Ishikawa (cell line): Measurements from ENCODE around the gene TMCO5A.

Experiments
- CEBPB ChIP-seq: IDR thresholded peaks from 2 replicates; pipeline ENCODE4 v1.6.1; 2012
- CREB1 ChIP-seq: IDR thresholded peaks from 2 replicates; pipeline ENCODE4 v1.6.1; 2012; ENCODE audit warnings: low read depth
- EGR1 ChIP-seq: IDR thresholded peaks from 2 replicates; pipeline ENCODE4 v1.6.1; 2012
- EP300 ChIP-seq: IDR thresholded peaks from 2 replicates; pipeline ENCODE4 v1.6.1; 2012; ENCODE audit warnings: borderline replicate concordance
- FOXM1 ChIP-seq: IDR thresholded peaks from 2 replicates; pipeline ENCODE4 v1.6.1; 2012; ENCODE audit warnings: low read depth, borderline replicate concordance
- NFIC ChIP-seq: IDR thresholded peaks from 2 replicates; pipeline ENCODE4 v1.6.1; 2012
- RAD21 ChIP-seq: IDR thresholded peaks from 2 replicates; pipeline ENCODE4 v1.6.1; 2012; ENCODE audit warnings: low read depth
- TAF1 ChIP-seq: IDR thresholded peaks from 2 replicates; pipeline ENCODE4 v1.6.1; 2012; ENCODE audit warnings: low read depth, mild to moderate bottlenecking
- TCF12 ChIP-seq: IDR thresholded peaks from 2 replicates; pipeline ENCODE4 v1.6.1; 2012; ENCODE audit warnings: low read depth
- TEAD4 ChIP-seq: IDR thresholded peaks from 2 replicates; pipeline ENCODE4 v1.6.1; 2012
- YY1 ChIP-seq: IDR thresholded peaks from 2 replicates; pipeline ENCODE4 v1.6.1; 2012; ENCODE audit warnings: low read depth
- ZBTB7A ChIP-seq: IDR thresholded peaks from 2 replicates; pipeline ENCODE4 v1.6.1; 2012; ENCODE audit warnings: low read depth
- TF ChIP-seq, protein P1 (sequence below): IDR thresholded peaks from 2 replicates; pipeline ENCODE4 v1.6.1; 2012
- TF ChIP-seq, protein P2 (sequence below): IDR thresholded peaks from 2 replicates; pipeline ENCODE4 v1.6.1; 2012
- TF ChIP-seq, protein P3 (sequence below): IDR thresholded peaks from 2 replicates; pipeline ENCODE4 v1.6.1; 2012; ENCODE audit warnings: low read depth, mild to moderate bottlenecking

TMCO5A gene

DNA sequence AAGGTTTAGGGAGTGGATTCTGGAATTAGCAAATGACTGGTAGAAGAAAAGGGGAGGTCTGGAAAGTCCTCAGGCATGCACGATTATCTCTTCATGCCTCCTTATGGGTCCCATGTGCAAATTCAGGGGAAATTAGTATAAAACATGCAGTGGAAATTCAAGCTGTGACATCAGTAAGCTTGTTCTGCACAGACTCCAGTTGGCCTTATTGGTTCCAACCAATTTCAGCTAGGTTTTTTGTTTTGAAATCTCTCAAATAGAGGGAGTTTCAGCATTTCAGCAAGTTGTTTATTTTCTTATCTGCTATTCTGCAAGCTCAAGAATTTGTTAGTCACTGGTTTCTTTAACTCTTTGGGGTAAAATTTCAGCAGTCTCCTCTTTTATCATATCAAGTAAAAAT lies 774 bp upstream of the TMCO5A start:
- TF ChIP-seq CREB1, result no peak
- no peak for TF ChIP-seq TAF1
- TF ChIP-seq FOXM1, result no peak
- no peak for TF ChIP-seq RAD21
- TF ChIP-seq, protein P1, sequence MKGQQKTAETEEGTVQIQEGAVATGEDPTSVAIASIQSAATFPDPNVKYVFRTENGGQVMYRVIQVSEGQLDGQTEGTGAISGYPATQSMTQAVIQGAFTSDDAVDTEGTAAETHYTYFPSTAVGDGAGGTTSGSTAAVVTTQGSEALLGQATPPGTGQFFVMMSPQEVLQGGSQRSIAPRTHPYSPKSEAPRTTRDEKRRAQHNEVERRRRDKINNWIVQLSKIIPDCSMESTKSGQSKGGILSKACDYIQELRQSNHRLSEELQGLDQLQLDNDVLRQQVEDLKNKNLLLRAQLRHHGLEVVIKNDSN, result no peak
- TF ChIP-seq, protein P2, sequence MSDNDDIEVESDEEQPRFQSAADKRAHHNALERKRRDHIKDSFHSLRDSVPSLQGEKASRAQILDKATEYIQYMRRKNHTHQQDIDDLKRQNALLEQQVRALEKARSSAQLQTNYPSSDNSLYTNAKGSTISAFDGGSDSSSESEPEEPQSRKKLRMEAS, result no peak
- no peak for TF ChIP-seq EGR1
- no peak for TF ChIP-seq TCF12

DNA sequence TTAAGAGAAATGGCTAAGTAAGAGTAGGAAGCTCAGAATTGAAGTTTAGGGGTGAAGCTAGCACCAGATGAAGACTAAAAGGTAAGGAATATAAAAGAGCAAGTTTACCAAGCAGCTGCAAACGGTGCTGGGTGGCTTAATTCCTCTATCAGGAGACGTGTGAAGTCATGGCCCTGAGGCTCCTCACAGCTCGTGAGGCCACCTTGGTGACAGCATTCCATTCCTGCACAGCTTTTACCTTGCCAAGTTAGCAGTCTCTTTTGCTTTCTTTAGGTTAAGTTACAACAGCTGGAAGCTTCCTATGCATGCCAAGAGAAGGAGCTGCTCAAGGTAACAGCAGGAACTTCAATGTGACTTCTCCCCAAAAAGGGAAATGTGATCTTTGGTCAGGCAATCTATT lies 6.4 kb downstream of the TMCO5A start:
- TF ChIP-seq TAF1 (no peak), CREB1 (no peak), TEAD4 (no peak), ZBTB7A (no peak), CEBPB (no peak), TCF12 (no peak), FOXM1 (no peak), EP300 (no peak), NFIC (no peak), RAD21 (no peak), YY1 (no peak)
- TF ChIP-seq, protein P3, sequence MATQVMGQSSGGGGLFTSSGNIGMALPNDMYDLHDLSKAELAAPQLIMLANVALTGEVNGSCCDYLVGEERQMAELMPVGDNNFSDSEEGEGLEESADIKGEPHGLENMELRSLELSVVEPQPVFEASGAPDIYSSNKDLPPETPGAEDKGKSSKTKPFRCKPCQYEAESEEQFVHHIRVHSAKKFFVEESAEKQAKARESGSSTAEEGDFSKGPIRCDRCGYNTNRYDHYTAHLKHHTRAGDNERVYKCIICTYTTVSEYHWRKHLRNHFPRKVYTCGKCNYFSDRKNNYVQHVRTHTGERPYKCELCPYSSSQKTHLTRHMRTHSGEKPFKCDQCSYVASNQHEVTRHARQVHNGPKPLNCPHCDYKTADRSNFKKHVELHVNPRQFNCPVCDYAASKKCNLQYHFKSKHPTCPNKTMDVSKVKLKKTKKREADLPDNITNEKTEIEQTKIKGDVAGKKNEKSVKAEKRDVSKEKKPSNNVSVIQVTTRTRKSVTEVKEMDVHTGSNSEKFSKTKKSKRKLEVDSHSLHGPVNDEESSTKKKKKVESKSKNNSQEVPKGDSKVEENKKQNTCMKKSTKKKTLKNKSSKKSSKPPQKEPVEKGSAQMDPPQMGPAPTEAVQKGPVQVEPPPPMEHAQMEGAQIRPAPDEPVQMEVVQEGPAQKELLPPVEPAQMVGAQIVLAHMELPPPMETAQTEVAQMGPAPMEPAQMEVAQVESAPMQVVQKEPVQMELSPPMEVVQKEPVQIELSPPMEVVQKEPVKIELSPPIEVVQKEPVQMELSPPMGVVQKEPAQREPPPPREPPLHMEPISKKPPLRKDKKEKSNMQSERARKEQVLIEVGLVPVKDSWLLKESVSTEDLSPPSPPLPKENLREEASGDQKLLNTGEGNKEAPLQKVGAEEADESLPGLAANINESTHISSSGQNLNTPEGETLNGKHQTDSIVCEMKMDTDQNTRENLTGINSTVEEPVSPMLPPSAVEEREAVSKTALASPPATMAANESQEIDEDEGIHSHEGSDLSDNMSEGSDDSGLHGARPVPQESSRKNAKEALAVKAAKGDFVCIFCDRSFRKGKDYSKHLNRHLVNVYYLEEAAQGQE, result no peak
- TF ChIP-seq, protein P1, result no peak
- TF ChIP-seq, protein P2, result no peak

DNA sequence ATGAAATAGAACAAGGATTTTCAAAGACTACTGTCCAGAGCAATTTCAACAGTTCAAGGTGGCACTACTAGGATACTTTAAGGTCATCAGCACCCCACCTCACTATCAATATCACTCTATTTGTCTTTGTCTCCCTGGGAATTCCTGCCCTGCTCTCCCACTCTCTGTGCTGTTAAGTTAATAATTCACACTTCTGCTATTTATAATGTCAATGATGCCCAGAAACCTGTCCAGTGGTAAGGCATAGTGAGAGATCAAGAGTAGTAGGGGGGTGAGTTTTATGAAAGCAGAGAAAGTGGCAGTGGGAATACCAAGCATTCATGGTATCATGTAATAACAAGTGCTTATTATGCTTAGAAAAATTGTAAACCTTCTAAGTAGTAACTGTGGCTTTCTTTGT lies 7.3 kb downstream of the TMCO5A start:
- no peak for TF ChIP-seq ZBTB7A

DNA sequence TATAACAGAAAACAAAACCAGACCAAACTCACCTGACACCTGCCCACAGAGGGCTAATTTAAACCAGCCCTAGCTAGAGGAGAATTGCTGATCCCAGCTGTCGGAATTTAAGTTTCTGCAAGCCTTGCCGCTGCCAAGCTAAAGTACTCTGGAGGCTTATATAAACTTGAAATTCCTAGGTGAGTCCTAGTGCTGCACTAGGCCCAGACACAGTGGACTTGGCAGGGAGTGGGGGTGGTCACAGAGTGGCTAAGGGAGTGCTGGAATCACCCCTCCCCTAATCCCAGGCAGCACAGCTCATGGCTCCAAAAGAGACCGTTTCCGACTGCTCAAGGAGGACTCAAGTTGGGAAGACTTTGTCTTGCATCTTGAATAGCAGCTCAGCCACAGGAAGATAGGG lies 17.6 kb downstream of the TMCO5A start:
- no peak for TF ChIP-seq CEBPB
- TF ChIP-seq ZBTB7A, result no peak
- no peak for TF ChIP-seq NFIC
- TF ChIP-seq EP300, result no peak
- no peak for TF ChIP-seq FOXM1
- TF ChIP-seq, protein P3, result no peak
- no peak for TF ChIP-seq RAD21
- no peak for TF ChIP-seq TCF12
- TF ChIP-seq, protein P1, result no peak
- no peak for TF ChIP-seq YY1

DNA sequence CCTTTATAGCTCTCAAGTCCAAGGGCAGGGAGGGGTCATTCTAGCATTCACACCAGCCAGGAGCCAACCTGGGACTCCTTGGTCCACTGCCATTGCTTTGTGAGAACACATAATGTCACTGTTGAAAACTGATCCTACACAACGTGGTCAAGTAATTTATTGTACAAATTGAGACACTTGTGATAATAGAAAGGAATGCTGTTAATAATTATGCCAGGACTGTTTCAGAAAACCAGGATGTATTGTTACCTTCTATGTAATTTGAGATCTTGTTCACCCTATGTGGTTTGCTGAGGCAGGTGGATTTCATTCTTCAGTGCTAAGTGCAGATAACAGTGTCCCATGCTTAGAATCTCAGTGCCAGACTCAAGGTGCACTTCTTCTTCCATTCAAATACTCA lies 33.3 kb downstream of the TMCO5A start:
- no peak for TF ChIP-seq TAF1
- no peak for TF ChIP-seq TEAD4
- TF ChIP-seq CREB1, result no peak
- TF ChIP-seq EGR1, result no peak
- TF ChIP-seq RAD21, result no peak
- TF ChIP-seq NFIC, result no peak
- no peak for TF ChIP-seq CEBPB
- TF ChIP-seq, protein P1, result no peak

DNA sequence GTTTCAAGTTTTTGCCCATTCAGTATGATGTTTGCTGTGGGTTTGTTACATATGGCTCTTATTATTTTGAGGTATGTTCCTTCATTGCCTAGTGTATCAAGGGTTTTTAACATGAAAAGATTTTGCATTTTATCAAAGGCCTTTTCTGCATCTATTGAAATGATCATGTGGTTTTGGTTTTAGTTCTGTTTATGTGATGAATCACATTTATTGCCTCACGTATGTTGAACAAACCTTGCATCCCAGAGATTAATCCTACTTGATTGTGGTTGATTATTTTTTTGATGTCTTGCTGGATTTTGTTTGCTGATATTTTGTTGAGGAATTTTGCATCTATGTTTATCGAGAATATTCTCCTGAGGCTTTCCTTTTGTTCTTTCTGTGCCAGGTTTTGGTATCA lies 39.4 kb downstream of the TMCO5A start:
- TF ChIP-seq TEAD4, result no peak
- TF ChIP-seq EGR1, result no peak
- TF ChIP-seq TAF1, result no peak
- no peak for TF ChIP-seq TCF12
- TF ChIP-seq CEBPB, result no peak
- TF ChIP-seq, protein P3, result no peak
- no peak for TF ChIP-seq NFIC
- no peak for TF ChIP-seq FOXM1
- TF ChIP-seq CREB1, result no peak
- no peak for TF ChIP-seq RAD21
- TF ChIP-seq, protein P1, result no peak
- TF ChIP-seq ZBTB7A, result no peak
- TF ChIP-seq, protein P2, result no peak
- TF ChIP-seq EP300, result no peak
- no peak for TF ChIP-seq YY1
